ENCODE results near the gene PARD3.

Gene PARD3

GRCh38 chr10:34599026-34599795 lies 215.9 kb downstream of the PARD3 start:
- Mint-ChIP-seq H3K4me1 (no peaks in the 10 kb centered on the region), H3K36me3 (no peaks in the 10 kb centered on the region), H3K27ac (no peak overlapping the region), H3K4me3 (no peak overlapping the region), H3K9me3 (no peaks in the 10 kb centered on the region)
- no peak for DNase-seq (ENCODE audit: low spot score in 2 of 2)
- no peak for ATAC-seq

GRCh38 chr10:34596351-34596750 lies 218.7 kb downstream of the PARD3 start:
- Mint-ChIP-seq H3K27ac (no peak overlapping the region), H3K4me3 (no peak overlapping the region), H3K36me3 (no peaks in the 10 kb centered on the region), H3K4me1 (no peaks in the 10 kb centered on the region), H3K9me3 (no peaks in the 10 kb centered on the region)
- ATAC-seq: no peak
- DNase-seq (ENCODE audit: low spot score in 2 of 2): no peak

GRCh38 chr10:34593930-34594329 lies 221.2 kb downstream of the PARD3 start:
- no peaks in the 10 kb centered on the region for H3K9me3 Mint-ChIP-seq
- H3K4me3 Mint-ChIP-seq: no peak overlapping the region
- no peak for DNase-seq (ENCODE audit: low spot score in 2 of 2)

GRCh38 chr10:34593374-34593890 lies 221.7 kb downstream of the PARD3 start:
- ATAC-seq (no peak), DNase-seq (ENCODE audit: low spot score in 2 of 2) (no peak)
- H3K4me3 Mint-ChIP-seq: no peak overlapping the region
- no peaks in the 10 kb centered on the region for H3K4me1 Mint-ChIP-seq
- H3K9me3 Mint-ChIP-seq: no peaks in the 10 kb centered on the region
- no peaks in the 10 kb centered on the region for H3K36me3 Mint-ChIP-seq
- no peak overlapping the region for H3K27ac Mint-ChIP-seq

More at GRCh38 chr10:34593930-34594329, 221.2 kb downstream of the PARD3 start:
- H3K27ac Mint-ChIP-seq: no peak overlapping the region
- no peaks in the 10 kb centered on the region for H3K4me1 Mint-ChIP-seq
- ATAC-seq: no peak
- no peaks in the 10 kb centered on the region for H3K36me3 Mint-ChIP-seq

GRCh38 chr10:34590793-34591192 lies 224.3 kb downstream of the PARD3 start:
- Mint-ChIP-seq H3K9me3 (no peaks in the 10 kb centered on the region), H3K4me1 (no peaks in the 10 kb centered on the region), H3K36me3 (no peaks in the 10 kb centered on the region), H3K27ac (no peak overlapping the region), H3K4me3 (no peak overlapping the region)
- ATAC-seq (no peak), DNase-seq (ENCODE audit: low spot score in 2 of 2) (no peak)

- no peak for ATAC-seq
- no peaks in the 10 kb centered on the region for H3K36me3 Mint-ChIP-seq
- DNase-seq (ENCODE audit: low spot score in 2 of 2): no peak
- H3K9me3 Mint-ChIP-seq: no peaks in the 10 kb centered on the region
- no peaks in the 10 kb centered on the region for H3K4me1 Mint-ChIP-seq
- H3K4me3 Mint-ChIP-seq: no peak overlapping the region
- no peak overlapping the region for H3K27ac Mint-ChIP-seq
Measured at GRCh38 chr10:34589275-34589674, 225.8 kb downstream of the PARD3 start.

GRCh38 chr10:34587680-34588019 lies 227.4 kb downstream of the PARD3 start:
- Mint-ChIP-seq H3K9me3 (no peaks in the 10 kb centered on the region), H3K4me3 (no peak overlapping the region), H3K36me3 (no peaks in the 10 kb centered on the region), H3K4me1 (no peaks in the 10 kb centered on the region), H3K27ac (no peak overlapping the region)
- no peak for DNase-seq (ENCODE audit: low spot score in 2 of 2)
- ATAC-seq: no peak

GRCh38 chr10:34587002-34587679 lies 228.0 kb downstream of the PARD3 start:
- no peak overlapping the region for H3K27ac Mint-ChIP-seq
- no peaks in the 10 kb centered on the region for H3K4me1 Mint-ChIP-seq
- no peak for ATAC-seq
- DNase-seq (ENCODE audit: low spot score in 2 of 2): no peak
- H3K9me3 Mint-ChIP-seq: no peaks in the 10 kb centered on the region
- no peak overlapping the region for H3K4me3 Mint-ChIP-seq
- no peaks in the 10 kb centered on the region for H3K36me3 Mint-ChIP-seq

GRCh38 chr10:34585422-34586112 lies 229.5 kb downstream of the PARD3 start:
- H3K27ac Mint-ChIP-seq: no peak overlapping the region
- H3K4me3 Mint-ChIP-seq: no peak overlapping the region
- H3K9me3 Mint-ChIP-seq: no peaks in the 10 kb centered on the region
- ATAC-seq (no peak), DNase-seq (ENCODE audit: low spot score in 2 of 2) (no peak)
- H3K4me1 Mint-ChIP-seq: no peaks in the 10 kb centered on the region
- H3K36me3 Mint-ChIP-seq: no peaks in the 10 kb centered on the region

- H3K9me3 Mint-ChIP-seq: no peaks in the 10 kb centered on the region
- H3K4me1 Mint-ChIP-seq: no peaks in the 10 kb centered on the region
- no peaks in the 10 kb centered on the region for H3K36me3 Mint-ChIP-seq
- no peak overlapping the region for H3K27ac Mint-ChIP-seq
- DNase-seq (ENCODE audit: low spot score in 2 of 2) (no peak), ATAC-seq (no peak)
- H3K4me3 Mint-ChIP-seq: no peak overlapping the region
Measured at GRCh38 chr10:34584164-34584563, 230.9 kb downstream of the PARD3 start.

GRCh38 chr10:34581801-34582532 lies 233.1 kb downstream of the PARD3 start:
- Mint-ChIP-seq H3K9me3 (no peaks in the 10 kb centered on the region), H3K4me3 (no peak overlapping the region), H3K36me3 (no peaks in the 10 kb centered on the region), H3K4me1 (no peaks in the 10 kb centered on the region), H3K27ac (no peak overlapping the region)
- ATAC-seq (no peak), DNase-seq (ENCODE audit: low spot score in 2 of 2) (no peak)

- no peaks in the 10 kb centered on the region for H3K36me3 Mint-ChIP-seq
- H3K4me1 Mint-ChIP-seq: no peaks in the 10 kb centered on the region
- H3K27ac Mint-ChIP-seq: no peak overlapping the region
- DNase-seq (ENCODE audit: low spot score in 2 of 2) (no peak), ATAC-seq (no peak)
- no peaks in the 10 kb centered on the region for H3K9me3 Mint-ChIP-seq
- no peak overlapping the region for H3K4me3 Mint-ChIP-seq
Measured at GRCh38 chr10:34580643-34581042, 234.5 kb downstream of the PARD3 start.

GRCh38 chr10:34580214-34580613 lies 234.9 kb downstream of the PARD3 start:
- ATAC-seq: no peak
- Mint-ChIP-seq H3K4me3 (no peak overlapping the region), H3K27ac (no peak overlapping the region), H3K4me1 (no peaks in the 10 kb centered on the region), H3K9me3 (no peaks in the 10 kb centered on the region), H3K36me3 (no peaks in the 10 kb centered on the region)
- DNase-seq (ENCODE audit: low spot score in 2 of 2): no peak

GRCh38 chr10:34578468-34578867 lies 236.6 kb downstream of the PARD3 start:
- H3K9me3 Mint-ChIP-seq: no peaks in the 10 kb centered on the region
- H3K36me3 Mint-ChIP-seq: no peaks in the 10 kb centered on the region
- no peak overlapping the region for H3K27ac Mint-ChIP-seq
- H3K4me1 Mint-ChIP-seq: no peaks in the 10 kb centered on the region
- H3K4me3 Mint-ChIP-seq: no peak overlapping the region
- no peak for DNase-seq (ENCODE audit: low spot score in 2 of 2)
- no peak for ATAC-seq

- no peaks in the 10 kb centered on the region for H3K9me3 Mint-ChIP-seq
- no peaks in the 10 kb centered on the region for H3K4me1 Mint-ChIP-seq
- DNase-seq (ENCODE audit: low spot score in 2 of 2) (no peak), ATAC-seq (no peak)
- H3K36me3 Mint-ChIP-seq: no peaks in the 10 kb centered on the region
- no peak overlapping the region for H3K27ac Mint-ChIP-seq
- no peak overlapping the region for H3K4me3 Mint-ChIP-seq
Measured at GRCh38 chr10:34576797-34577196, 238.3 kb downstream of the PARD3 start.

All from stimulated activated effector memory CD8-positive, alpha-beta T cell treated with anti-CD3 and anti-CD28 coated beads, Interleukin-12 subunit alpha, Interleukin-12 subunit beta, amount 100 ng/mL, for 72 hours (primary cell).